ENCODE measurements around the gene ERN1. TPM values are rescaled to one million over a fixed set of nuclear protein-coding genes. Genes with fewer than 3 reads are reported as not detected.

ERN1 gene
- total and polyA plus RNA-seq, 5 donors = 3.3 to 11.4 (median 9.2) TPM

DNA sequence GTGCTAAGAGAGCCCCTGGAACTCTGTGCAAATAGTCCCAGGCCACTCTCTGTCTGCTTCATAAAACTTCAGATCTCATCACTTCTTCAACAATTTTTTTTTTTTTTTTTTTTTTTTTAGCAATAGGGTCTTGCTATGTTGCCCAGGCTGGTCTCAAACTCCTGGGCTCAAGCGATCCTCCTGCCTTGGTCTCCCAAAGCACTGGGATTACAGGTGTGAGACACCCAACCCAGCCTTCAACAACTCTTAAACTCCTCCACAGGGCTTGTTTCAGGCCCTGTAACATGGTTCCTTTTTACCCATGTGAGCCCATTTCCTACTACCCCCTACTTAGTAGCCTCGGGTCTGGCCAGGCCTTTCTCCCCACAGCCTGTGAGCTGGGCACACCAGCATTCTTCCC, 70.2 kb downstream of the ERN1 start:
- DNase-seq (no peak), ATAC-seq (no peak)
- no peak overlapping the region for H3K27ac ChIP-seq (ENCODE audit: low read length)
- H3K4me3 ChIP-seq (ENCODE audit: low read length) = no peak overlapping the region
- no peaks in the 10 kb centered on the region for H3K27me3 ChIP-seq (ENCODE audit: control insufficient read depth, insufficient read depth)
- intact Hi-C loops (cut with DNase I) = loop anchor here in 3 of 4 donors (10.0 kb wide), 2 partner anchors 75 to 225 kb away; partner anchors contain the start of gene ERN1 (in 3 of the 3)
- no peaks in the 10 kb centered on the region for H3K4me1 ChIP-seq (ENCODE audit: control insufficient read depth, insufficient read depth, low read length)
- WGBS = 93% methylated on average over 2 of the region's 2 CpGs
- no peaks in the 10 kb centered on the region for H3K9me3 ChIP-seq (ENCODE audit: control insufficient read depth, low read length)

- no peak for ATAC-seq
- 77% methylated on average over 5 of the region's 5 CpGs for WGBS
- no peaks in the 10 kb centered on the region for H3K27me3 ChIP-seq (ENCODE audit: control insufficient read depth, insufficient read depth)
These were observed 71.3 kb downstream of the ERN1 start for GRCh38 chr17:64058621-64059020.

GRCh38 chr17:64057701-64058263, 72.2 kb downstream of the ERN1 start:
- ATAC-seq (no peak), DNase-seq (no peak)
- no peak overlapping the region for H3K27ac ChIP-seq (ENCODE audit: low read length)
- no peak overlapping the region for H3K4me3 ChIP-seq (ENCODE audit: low read length)
- 95% methylated on average over 9 of the region's 9 CpGs for WGBS
- H3K9me3 ChIP-seq (ENCODE audit: control insufficient read depth, low read length) = no peaks in the 10 kb centered on the region
- intact Hi-C loops (cut with DNase I) = no loop called here
- no peaks in the 10 kb centered on the region for H3K4me1 ChIP-seq (ENCODE audit: control insufficient read depth, insufficient read depth, low read length)
- H3K27me3 ChIP-seq (ENCODE audit: control insufficient read depth, insufficient read depth) = no peaks in the 10 kb centered on the region

More at GRCh38 chr17:64058621-64059020, 71.3 kb downstream of the ERN1 start:
- no peaks in the 10 kb centered on the region for H3K4me1 ChIP-seq (ENCODE audit: control insufficient read depth, insufficient read depth, low read length)
- H3K4me3 ChIP-seq (ENCODE audit: low read length) = no peak overlapping the region
- no peak for DNase-seq
- intact Hi-C loops (cut with DNase I) = no loop called here
- no peaks in the 10 kb centered on the region for H3K9me3 ChIP-seq (ENCODE audit: control insufficient read depth, low read length)
- no peak overlapping the region for H3K27ac ChIP-seq (ENCODE audit: low read length)

GRCh38 chr17:64056269-64057005, 73.5 kb downstream of the ERN1 start:
- H3K4me1 ChIP-seq (ENCODE audit: control insufficient read depth, insufficient read depth, low read length) = no peaks in the 10 kb centered on the region
- no peaks in the 10 kb centered on the region for H3K9me3 ChIP-seq (ENCODE audit: control insufficient read depth, low read length)
- H3K4me3 ChIP-seq (ENCODE audit: low read length) = no peak overlapping the region
- H3K27me3 ChIP-seq (ENCODE audit: control insufficient read depth, insufficient read depth) = no peaks in the 10 kb centered on the region
- no peak for ATAC-seq
- intact Hi-C loops (cut with DNase I) = no loop called here
- WGBS = 74% methylated on average over 12 of the region's 12 CpGs
- no peak for DNase-seq
- no peak overlapping the region for H3K27ac ChIP-seq (ENCODE audit: low read length)

GRCh38 chr17:64055183-64056142, 74.5 kb downstream of the ERN1 start:
- ATAC-seq = no peak
- Histone ChIP-seq H3K27me3 (ENCODE audit: control insufficient read depth, insufficient read depth) (no peaks in the 10 kb centered on the region), H3K27ac (ENCODE audit: low read length) (no peak overlapping the region), H3K4me1 (ENCODE audit: control insufficient read depth, insufficient read depth, low read length) (no peaks in the 10 kb centered on the region), H3K4me3 (ENCODE audit: low read length) (no peak overlapping the region), H3K9me3 (ENCODE audit: control insufficient read depth, low read length) (no peaks in the 10 kb centered on the region)
- intact Hi-C loops (cut with DNase I) = no loop called here
- no peak for DNase-seq
- 94% methylated on average over 22 of the region's 22 CpGs for WGBS

DNA sequence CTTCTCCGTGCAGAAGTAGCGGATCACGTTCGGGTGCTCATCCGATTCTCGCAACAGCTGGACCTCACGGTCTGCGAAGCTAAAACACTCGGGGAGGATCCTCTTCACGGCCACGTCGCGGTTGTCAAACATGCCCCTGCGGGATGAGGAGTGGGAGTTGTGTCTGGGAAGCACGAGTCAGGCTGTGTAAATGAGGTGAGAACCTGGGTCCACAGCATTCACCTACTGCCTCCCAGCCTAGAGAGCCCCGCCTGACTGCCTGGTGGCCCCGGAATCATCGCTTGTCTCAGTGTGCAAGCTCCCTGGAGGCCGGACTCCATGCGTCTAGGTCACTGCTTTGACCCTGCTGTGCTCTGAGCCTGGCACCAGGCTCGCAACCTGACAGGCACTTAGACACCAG, 75.6 kb downstream of the ERN1 start:
- 95% methylated on average over 21 of the region's 21 CpGs for WGBS
- no peak for ATAC-seq
- intact Hi-C loops (cut with DNase I) = no loop called here

GRCh38 chr17:64053101-64053500, 76.8 kb downstream of the ERN1 start:
- Histone ChIP-seq H3K27me3 (ENCODE audit: control insufficient read depth, insufficient read depth) (no peaks in the 10 kb centered on the region), H3K9me3 (ENCODE audit: control insufficient read depth, low read length) (no peaks in the 10 kb centered on the region), H3K4me1 (ENCODE audit: control insufficient read depth, insufficient read depth, low read length) (no peaks in the 10 kb centered on the region), H3K4me3 (ENCODE audit: low read length) (no peak overlapping the region), H3K27ac (ENCODE audit: low read length) (no peak overlapping the region)
- DNase-seq = no peak
- intact Hi-C loops (cut with DNase I) = no loop called here
- WGBS = 94% methylated on average over 10 of the region's 10 CpGs
- no peak for ATAC-seq

More for the DNA sequence above, 75.6 kb downstream of the ERN1 start:
- Histone ChIP-seq H3K4me1 (ENCODE audit: control insufficient read depth, insufficient read depth, low read length) (no peaks in the 10 kb centered on the region), H3K4me3 (ENCODE audit: low read length) (no peak overlapping the region), H3K27me3 (ENCODE audit: control insufficient read depth, insufficient read depth) (no peaks in the 10 kb centered on the region), H3K9me3 (ENCODE audit: control insufficient read depth, low read length) (no peaks in the 10 kb centered on the region), H3K27ac (ENCODE audit: low read length) (no peak overlapping the region)
- no peak for DNase-seq

DNA sequence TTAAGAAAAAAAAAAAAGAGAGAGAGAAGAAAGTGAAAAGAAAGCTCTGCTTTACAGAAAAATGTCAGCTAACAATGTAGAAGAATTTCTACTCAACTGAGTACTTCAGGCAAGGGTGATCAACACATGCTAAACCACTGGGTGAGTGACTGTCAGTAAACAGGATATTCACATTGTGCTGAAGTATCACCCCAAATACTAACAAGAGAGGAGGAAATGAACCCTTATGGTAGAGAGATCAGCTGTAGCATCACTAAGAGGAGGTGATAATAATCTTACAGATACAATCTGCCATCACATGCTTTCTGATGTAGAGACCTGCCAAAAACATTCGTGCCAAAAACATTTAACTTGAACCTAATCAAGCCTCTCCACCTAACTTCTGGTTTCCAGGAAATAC, 78.8 kb downstream of the ERN1 start:
- no peak overlapping the region for H3K27ac ChIP-seq (ENCODE audit: low read length)
- H3K4me1 ChIP-seq (ENCODE audit: control insufficient read depth, insufficient read depth, low read length) = no peaks in the 10 kb centered on the region
- ATAC-seq = no peak
- H3K27me3 ChIP-seq (ENCODE audit: control insufficient read depth, insufficient read depth) = no peaks in the 10 kb centered on the region
- H3K9me3 ChIP-seq (ENCODE audit: control insufficient read depth, low read length) = no peaks in the 10 kb centered on the region
- 47% methylated on average over 1 of the region's 1 CpG for WGBS
- intact Hi-C loops (cut with DNase I) = loop anchor here in 1 of 4 donors (2.0 kb wide), 1 partner anchor 24 kb away; no protein-coding TSS in a partner anchor
- no peak for DNase-seq
- H3K4me3 ChIP-seq (ENCODE audit: low read length) = no peak overlapping the region

- DNase-seq (peak in 1 of 3 donors; percentile 30), ATAC-seq (no peak)
- H3K4me1 ChIP-seq (ENCODE audit: control insufficient read depth, insufficient read depth, low read length) = no peaks in the 10 kb centered on the region
- H3K27ac ChIP-seq (ENCODE audit: low read length) = no peak overlapping the region
- intact Hi-C loops (cut with DNase I) = loop anchor here in 1 of 4 donors (10.0 kb wide), 1 partner anchor 236 kb away; no protein-coding TSS in a partner anchor
- no peaks in the 10 kb centered on the region for H3K9me3 ChIP-seq (ENCODE audit: control insufficient read depth, low read length)
- no peaks in the 10 kb centered on the region for H3K27me3 ChIP-seq (ENCODE audit: control insufficient read depth, insufficient read depth)
- no peak overlapping the region for H3K4me3 ChIP-seq (ENCODE audit: low read length)
- WGBS = 92% methylated on average over 9 of the region's 9 CpGs
These were observed 81.1 kb downstream of the ERN1 start for GRCh38 chr17:64048805-64049204.

- H3K9me3 ChIP-seq (ENCODE audit: control insufficient read depth, low read length) = no peaks in the 10 kb centered on the region
- H3K4me1 ChIP-seq (ENCODE audit: control insufficient read depth, insufficient read depth, low read length) = no peaks in the 10 kb centered on the region
- H3K27me3 ChIP-seq (ENCODE audit: control insufficient read depth, insufficient read depth) = no peaks in the 10 kb centered on the region
- no peak for DNase-seq
- intact Hi-C loops (cut with DNase I) = loop anchor here in 1 of 4 donors (10.0 kb wide), 1 partner anchor 240 kb away; no protein-coding TSS in a partner anchor
- no peak for ATAC-seq
- no peak overlapping the region for H3K27ac ChIP-seq (ENCODE audit: low read length)
- no peak overlapping the region for H3K4me3 ChIP-seq (ENCODE audit: low read length)
- WGBS = 86% methylated on average over 13 of the region's 13 CpGs
These were observed 84.8 kb downstream of the ERN1 start for GRCh38 chr17:64045176-64045575.
